K562 (cell line): Measurements from ENCODE around the gene SUPT3H. TPM values are rescaled to one million over a fixed set of nuclear protein-coding genes. Genes with fewer than 3 reads are reported as not detected.

ENCODE experiments used
- ATAC-seq: fragments of 200-7000 bp; cut with Tn5 transposase; 3 replicates; pipeline ENCODE4 v1.9.1; 2020; ENCODE audit warnings: moderate library complexity
- BruUV-seq: library from RNA; stranded (reverse); fragments of 400-500 nt; replicated peaks from 2 replicates; lab custom pipeline; 2021; lab: Mats Ljungman, UMichigan
- CTCF ChIA-PET: fragments of 300-600 bp; formaldehyde crosslinking; extraction: SDS; loops from one replicate; lab custom pipeline; 2021; ENCODE audit warnings: low intra/inter-chr PET ratio; lab: Yijun Ruan, JAX
- POLR2A ChIA-PET: fragments of 300-600, 350-650 bp; sonication (Branson Sonifier 250); formaldehyde crosslinking; extraction: SDS; loops from one replicate; lab custom pipeline; 2021; ENCODE audit warnings: antibody characterized with exemption, inconsistent platforms; lab: Yijun Ruan, JAX
- DNase-seq, 4 experiments: peaks; one replicate each; pipeline versions ENCODE4 v3.0.0 to v3.0.0-alpha.2; 2011 to 2018; ENCODE audit warnings: low spot score in 3 of 4, mixed read lengths in 3 of 4; ENCODE audit errors: extremely low read depth in 1 of 4
- FAIRE-seq: peaks from 2 replicates; lab custom pipeline; 2011; peaks lifted over from hg19 to GRCh38; lab: Jason Lieb, UNC
- H2AFZ ChIP-seq: 2 replicates; pipeline ENCODE4 v1.6.0; 2011; ENCODE audit warnings: low read depth, low read length, control low read depth, inconsistent platforms
- H3K27ac ChIP-seq: fragments of 200-600 bp; 3 replicates; pipeline ENCODE4 v1.8.0; 2011; ENCODE audit warnings: low read depth, mild to moderate bottlenecking, control low read depth, inconsistent platforms, low read length, moderate library complexity, mixed read lengths; ENCODE audit errors: extremely low read depth
- H3K27me3 ChIP-seq, 2 experiments: fragments of 300-600 bp in 1 of 2; 2 replicates in 1 of 2; 3 replicates in 1 of 2; pipeline versions ENCODE4 v1.6.0 to v1.8.0; 2011; ENCODE audit warnings: inconsistent platforms in 2 of 2, low read length in 2 of 2, mild to moderate bottlenecking in 1 of 2, mixed read lengths in 1 of 2, moderate library complexity in 1 of 2; ENCODE audit not compliant: control insufficient read depth in 2 of 2, insufficient read depth in 2 of 2
- H3K36me3 ChIP-seq: fragments of 300-600 bp; 3 replicates; pipeline ENCODE4 v1.8.0; 2011; ENCODE audit warnings: mild to moderate bottlenecking, low read length, inconsistent platforms; ENCODE audit not compliant: control insufficient read depth, insufficient read depth
- H3K4me1 ChIP-seq, 2 experiments: fragments of 200-600 bp in 1 of 2; replicated peaks in 1 of 2; 2 replicates in 1 of 2; 3 replicates in 1 of 2; pipeline versions ENCODE4 v1.5.1 to v1.8.0; 2011; ENCODE audit warnings: inconsistent platforms in 2 of 2, low read length in 2 of 2, mild to moderate bottlenecking in 1 of 2, mixed read lengths in 1 of 2, moderate library complexity in 1 of 2; ENCODE audit not compliant: control insufficient read depth in 2 of 2, insufficient read depth in 2 of 2
- H3K4me2 ChIP-seq: 2 replicates; pipeline ENCODE4 v1.6.1; 2011; ENCODE audit warnings: low read length, control low read depth, inconsistent platforms, mixed read lengths; ENCODE audit not compliant: insufficient read depth
- H3K4me3 ChIP-seq: fragments of 200-600 bp; sonication (generic), shearing (Covaris generic); 2 replicates; pipeline ENCODE4 v1.5.1; 2016; ENCODE audit warnings: control low read depth, inconsistent platforms
- H3K79me2 ChIP-seq: fragments of 200-600 bp; 3 replicates; pipeline ENCODE4 v1.8.0; 2011; ENCODE audit warnings: low read length, inconsistent platforms; ENCODE audit not compliant: control insufficient read depth, insufficient read depth
- H3K9ac ChIP-seq, 2 experiments: 2 replicates each; pipeline versions ENCODE4 v1.6.0 to v1.6.1; 2011; ENCODE audit warnings: low read depth in 2 of 2, low read length in 2 of 2, control low read depth in 1 of 2, inconsistent platforms in 1 of 2, mild to moderate bottlenecking in 1 of 2, mixed read lengths in 1 of 2; ENCODE audit not compliant: insufficient read depth in 1 of 2
- H3K9me1 ChIP-seq: one replicate; pipeline ENCODE4 v1.6.0; 2011; ENCODE audit warnings: inconsistent platforms, mild to moderate bottlenecking, low read length, moderate library complexity; ENCODE audit not compliant: control insufficient read depth, insufficient read depth
- H3K9me3 ChIP-seq: replicated peaks from 2 replicates; pipeline ENCODE4 v1.5.1; 2011; ENCODE audit warnings: low read depth, low read length, inconsistent platforms; ENCODE audit not compliant: control insufficient read depth, insufficient read depth
- H4K20me1 ChIP-seq: replicated peaks from 2 replicates; pipeline ENCODE4 v1.6.1; 2011; ENCODE audit warnings: low read length, inconsistent platforms, mixed read lengths; ENCODE audit not compliant: control insufficient read depth, insufficient read depth
- FOXJ3 ChIP-seq: sonication (generic); formaldehyde crosslinking; IDR thresholded peaks from 2 replicates; pipeline ENCODE4 v1.4.0; 2020; ENCODE audit warnings: mild to moderate bottlenecking, missing genetic modification reagents
- GMEB1 ChIP-seq: fragments of 250-450 bp; sonication (Bioruptor Pico); IDR thresholded peaks from 2 replicates; pipeline ENCODE4 v1.4.0; 2020; ENCODE audit warnings: mild to moderate bottlenecking
- KAT7 ChIP-seq: sonication (generic); formaldehyde crosslinking; IDR thresholded peaks from 2 replicates; pipeline ENCODE4 v1.8.0; 2022; ENCODE audit warnings: missing genetic modification reagents, mild to moderate bottlenecking, borderline replicate concordance
- KLF10 ChIP-seq: fragments of 250-450 bp; sonication (Bioruptor Pico); IDR thresholded peaks from 2 replicates; pipeline ENCODE4 v1.6.1; 2021; ENCODE audit warnings: matching md5 sums
- LEF1 ChIP-seq: fragments of 450-650 bp; IDR thresholded peaks from 2 replicates; pipeline ENCODE4 v1.6.1; 2016; ENCODE audit warnings: mild to moderate bottlenecking
- PTRF ChIP-seq: fragments of 450-650 bp; IDR thresholded peaks from 2 replicates; pipeline ENCODE4 v1.6.1; 2016; ENCODE audit warnings: mild to moderate bottlenecking, missing genetic modification characterization, missing compliant biosample characterization
- RFX7 ChIP-seq: fragments of 250-450 bp; sonication (Bioruptor Pico); IDR thresholded peaks from 2 replicates; pipeline ENCODE4 v1.5.1; 2021; ENCODE audit warnings: mild to moderate bottlenecking
- SMAD3 ChIP-seq: fragments of 450-650 bp; formaldehyde crosslinking; conservative IDR thresholded peaks from 2 replicates; pipeline ENCODE4 v1.4.0; 2020; ENCODE audit warnings: mild to moderate bottlenecking
- SNAPC5 ChIP-seq: fragments of 250-450 bp; sonication (Bioruptor Pico); IDR thresholded peaks from 2 replicates; pipeline ENCODE4 v1.8.0; 2021; ENCODE audit warnings: moderate library complexity, mild to moderate bottlenecking, inconsistent platforms
- TAF9B ChIP-seq: fragments of 450-650 bp; IDR thresholded peaks from 2 replicates; pipeline ENCODE4 v1.6.1; 2018; ENCODE audit warnings: mild to moderate bottlenecking; ENCODE audit not compliant: partially characterized antibody
- WGBS: fragments of 100-300 bp; shearing (Covaris generic); methylation state at CpG from one replicate; pipeline ENCODE4 v1.1.6; 2016; ENCODE audit warnings: low coverage, mixed read lengths; ENCODE audit not compliant: insufficient coverage; ENCODE audit errors: missing lambda C conversion rate; 5-methylcytosine and 5-hydroxymethylcytosine counted together
- in situ Hi-C: fragments of 300-500 bp; cut with MboI; formaldehyde crosslinking; loops from 4 replicates; pipeline ENCODE4 v1.15.0; 2018; ENCODE audit warnings: inconsistent platforms, mixed read lengths
- intact Hi-C: fragments of 100-400 bp; cut with micrococcal nuclease; formaldehyde crosslinking; loops from 2 replicates; pipeline ENCODE4 v1.14.2; 2022
- polyA plus RNA-seq, 8 experiments: library from polyadenylated mRNA; depleted of rRNA in 4 of 8; stranded (reverse) in 5 of 8; unstranded in 3 of 8; fragments of >200 nt; fragmentation: Nextera tagmentation in 2 of 8; fragmentation: Illumina TruSeq in 1 of 8; extraction: Ambion mirVana in 2 of 8; extraction: Trizol in 1 of 8; gene quantifications; 2 replicates each; pipeline versions ENCODE4 v1.2.1 to v1.2.3, GENCODE V29; 2011 to 2014; ENCODE audit warnings: inconsistent platforms in 1 of 8, missing spikeins in 1 of 8
- total RNA-seq, 7 experiments: library from RNA; depleted of rRNA in 6 of 7; stranded (reverse); fragments of >200 nt in 6 of 7; fragmentation: Illumina TruSeq in 2 of 7; extraction: Trizol in 2 of 7; gene quantifications; 2 replicates each; pipeline versions ENCODE4 v1.2.1 to v1.2.3, GENCODE V29; 2011 to 2021; ENCODE audit warnings: low replicate concordance in 1 of 7
- TF ChIP-seq, protein P1 (sequence below): fragments of 250-450 bp; sonication (Bioruptor Pico); IDR thresholded peaks from 2 replicates; pipeline ENCODE4 v1.8.0; 2021; ENCODE audit warnings: moderate library complexity, mild to moderate bottlenecking, inconsistent platforms
- TF ChIP-seq, protein P2 (sequence below): fragments of 450-650 bp; IDR thresholded peaks from 2 replicates; pipeline ENCODE4 v1.7.1; 2018; ENCODE audit warnings: mild to moderate bottlenecking, low read depth; ENCODE audit not compliant: partially characterized antibody

Gene SUPT3H
- total and polyA plus RNA-seq, 9 of the 15 experiments (the other 6 are each of a cell fraction or from before 2014, with no cell fraction given), result 7.2 to 16.3 (median 11.9) TPM

DNA sequence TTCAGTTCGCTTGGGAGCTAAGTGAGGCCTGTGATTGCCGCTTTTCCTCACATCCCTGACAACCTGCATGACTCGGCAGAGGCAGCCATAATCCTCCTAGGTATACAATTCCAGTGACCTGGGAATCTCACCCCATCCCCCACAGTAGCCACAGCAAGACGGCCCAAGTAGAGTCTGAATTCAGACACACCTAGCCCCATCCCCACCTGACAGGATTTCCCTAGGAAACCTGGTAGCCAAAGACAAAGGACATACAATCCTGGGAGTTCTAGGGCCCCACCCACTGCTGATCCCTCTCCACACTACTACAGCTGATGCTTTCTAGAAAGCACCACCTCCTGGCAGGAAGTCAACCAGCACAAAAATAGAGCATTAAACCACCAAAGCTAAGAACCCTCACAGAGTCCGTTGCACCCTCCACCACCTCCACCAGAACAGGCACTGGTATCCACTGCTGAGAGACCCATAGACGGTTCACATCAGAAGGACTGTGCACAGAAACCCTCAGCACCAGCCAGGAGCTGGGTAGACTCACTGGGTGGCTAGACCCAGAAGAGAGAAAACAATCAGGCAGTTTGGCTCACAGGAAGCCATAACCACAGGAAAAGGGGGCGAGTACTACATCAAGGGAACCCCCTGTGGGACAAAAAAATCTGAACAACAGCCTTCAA is 67.5 kb downstream of the SUPT3H start:
- intact Hi-C loops, result no loop called here
- DNase-seq (no peak), ATAC-seq (no peak), FAIRE-seq (no peak)
- Histone ChIP-seq H3K27ac (no peak overlapping the region), H3K27me3 (no peaks in the 10 kb centered on the region), H4K20me1 (no peaks in the 10 kb centered on the region), H3K36me3 (no peaks in the 10 kb centered on the region), H3K79me2 (no peaks in the 10 kb centered on the region), H2AFZ (no peak overlapping the region), H3K9ac (no peak overlapping the region), H3K9me1 (no peaks in the 10 kb centered on the region), H3K4me2 (no peak overlapping the region), H3K9me3 (no peaks in the 10 kb centered on the region), H3K4me3 (no peak overlapping the region), H3K4me1 (no peaks in the 10 kb centered on the region)
- 68% methylated on average over 7 of the region's 7 CpGs for WGBS
- ChIA-PET CTCF (no interaction called here), POLR2A (no interaction called here)
- in situ Hi-C loops, result no loop called here
- no TSS peak for BruUV-seq
- TF ChIP-seq PTRF (tag) (no peak), KLF10 (CRISPR knock-in tag) (no peak), FOXJ3 (CRISPR knock-in tag) (no peak), SNAPC5 (CRISPR knock-in tag) (no peak), LEF1 (no peak), RFX7 (no peak), GMEB1 (CRISPR knock-in tag) (no peak), SMAD3 (no peak), KAT7 (CRISPR knock-in tag) (no peak), TAF9B (no peak)
- TF ChIP-seq, protein P1, sequence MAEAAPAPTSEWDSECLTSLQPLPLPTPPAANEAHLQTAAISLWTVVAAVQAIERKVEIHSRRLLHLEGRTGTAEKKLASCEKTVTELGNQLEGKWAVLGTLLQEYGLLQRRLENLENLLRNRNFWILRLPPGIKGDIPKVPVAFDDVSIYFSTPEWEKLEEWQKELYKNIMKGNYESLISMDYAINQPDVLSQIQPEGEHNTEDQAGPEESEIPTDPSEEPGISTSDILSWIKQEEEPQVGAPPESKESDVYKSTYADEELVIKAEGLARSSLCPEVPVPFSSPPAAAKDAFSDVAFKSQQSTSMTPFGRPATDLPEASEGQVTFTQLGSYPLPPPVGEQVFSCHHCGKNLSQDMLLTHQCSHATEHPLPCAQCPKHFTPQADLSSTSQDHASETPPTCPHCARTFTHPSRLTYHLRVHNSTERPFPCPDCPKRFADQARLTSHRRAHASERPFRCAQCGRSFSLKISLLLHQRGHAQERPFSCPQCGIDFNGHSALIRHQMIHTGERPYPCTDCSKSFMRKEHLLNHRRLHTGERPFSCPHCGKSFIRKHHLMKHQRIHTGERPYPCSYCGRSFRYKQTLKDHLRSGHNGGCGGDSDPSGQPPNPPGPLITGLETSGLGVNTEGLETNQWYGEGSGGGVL (CRISPR knock-in tag), result no peak
- TF ChIP-seq, protein P2, sequence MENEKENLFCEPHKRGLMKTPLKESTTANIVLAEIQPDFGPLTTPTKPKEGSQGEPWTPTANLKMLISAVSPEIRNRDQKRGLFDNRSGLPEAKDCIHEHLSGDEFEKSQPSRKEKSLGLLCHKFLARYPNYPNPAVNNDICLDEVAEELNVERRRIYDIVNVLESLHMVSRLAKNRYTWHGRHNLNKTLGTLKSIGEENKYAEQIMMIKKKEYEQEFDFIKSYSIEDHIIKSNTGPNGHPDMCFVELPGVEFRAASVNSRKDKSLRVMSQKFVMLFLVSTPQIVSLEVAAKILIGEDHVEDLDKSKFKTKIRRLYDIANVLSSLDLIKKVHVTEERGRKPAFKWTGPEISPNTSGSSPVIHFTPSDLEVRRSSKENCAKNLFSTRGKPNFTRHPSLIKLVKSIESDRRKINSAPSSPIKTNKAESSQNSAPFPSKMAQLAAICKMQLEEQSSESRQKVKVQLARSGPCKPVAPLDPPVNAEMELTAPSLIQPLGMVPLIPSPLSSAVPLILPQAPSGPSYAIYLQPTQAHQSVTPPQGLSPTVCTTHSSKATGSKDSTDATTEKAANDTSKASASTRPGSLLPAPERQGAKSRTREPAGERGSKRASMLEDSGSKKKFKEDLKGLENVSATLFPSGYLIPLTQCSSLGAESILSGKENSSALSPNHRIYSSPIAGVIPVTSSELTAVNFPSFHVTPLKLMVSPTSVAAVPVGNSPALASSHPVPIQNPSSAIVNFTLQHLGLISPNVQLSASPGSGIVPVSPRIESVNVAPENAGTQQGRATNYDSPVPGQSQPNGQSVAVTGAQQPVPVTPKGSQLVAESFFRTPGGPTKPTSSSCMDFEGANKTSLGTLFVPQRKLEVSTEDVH, result no peak
